Brain microvascular endothelial cell (primary cell): ENCODE measurements around the gene MYH7.
"Not testable (repeated sequence)": the region's sequence is repeated elsewhere in the genome, so short reads cannot be mapped to it uniquely, and the experiment has no call there.

Experiments
- DNase-seq: peaks from one replicate; pipeline ENCODE4 v3.0.0-alpha.2; 2020
- H3K27ac ChIP-seq: fragments of 250-450 bp; sonication (Bioruptor Pico); 2 replicates; pipeline ENCODE4 v1.5.1; 2020; ENCODE audit warnings: mild to moderate bottlenecking, moderate library complexity
- H3K27me3 ChIP-seq: fragments of 250-450 bp; sonication (Bioruptor Pico); replicated peaks from 2 replicates; pipeline ENCODE4 v1.5.1; 2020; ENCODE audit warnings: mild to moderate bottlenecking
- H3K36me3 ChIP-seq: fragments of 250-450 bp; sonication (Bioruptor Pico); replicated peaks from 2 replicates; pipeline ENCODE4 v1.5.1; 2020; ENCODE audit warnings: mild to moderate bottlenecking
- H3K4me3 ChIP-seq: 2 replicates; pipeline ENCODE4 v1.5.1; 2011; ENCODE audit warnings: low read depth, mild to moderate bottlenecking, control low read depth, low read length, moderate library complexity
- CTCF ChIP-seq: IDR thresholded peaks from 2 replicates; pipeline ENCODE4 v1.5.1; 2011; ENCODE audit warnings: low read depth, mild to moderate bottlenecking, moderate library complexity, low read length, control low read depth, inconsistent platforms; ENCODE audit errors: missing control alignments
- in situ Hi-C: cut with HindIII; loops from 2 replicates; pipeline ENCODE4 v1.10.0; 2017; ENCODE audit warnings: low sequenced_read_pairs, low pct_ligation_motif_present

MYH7 gene

GRCh38 chr14:23418021-23418420, 17.4 kb downstream of the MYH7 start:
- in situ Hi-C loops: no loop called here

GRCh38 chr14:23417269-23417668, 18.2 kb downstream of the MYH7 start:
- in situ Hi-C loops: not testable (repeated sequence)

More at GRCh38 chr14:23418021-23418420, 17.4 kb downstream of the MYH7 start:
- no peak for TF ChIP-seq CTCF
- no peak overlapping the region for H3K4me3 ChIP-seq
- H3K36me3 ChIP-seq: no peaks in the 10 kb centered on the region
- no peak for DNase-seq
- H3K27me3 ChIP-seq: no peaks in the 10 kb centered on the region
- no peak overlapping the region for H3K27ac ChIP-seq

GRCh38 chr14:23416801-23417200, 18.7 kb downstream of the MYH7 start:
- in situ Hi-C loops: no loop called here
- Histone ChIP-seq H3K36me3 (no peaks in the 10 kb centered on the region), H3K27me3 (no peaks in the 10 kb centered on the region), H3K4me3 (no peak overlapping the region), H3K27ac (no peak overlapping the region)
- TF ChIP-seq CTCF: no peak
- no peak for DNase-seq

More at GRCh38 chr14:23417269-23417668, 18.2 kb downstream of the MYH7 start:
- H3K27ac ChIP-seq, DNase-seq, H3K27me3 ChIP-seq, H3K4me3 ChIP-seq, H3K36me3 ChIP-seq: not testable (repeated sequence)

- in situ Hi-C loops: no loop called here
- Histone ChIP-seq H3K27me3 (no peaks in the 10 kb centered on the region), H3K36me3 (no peaks in the 10 kb centered on the region), H3K4me3 (no peak overlapping the region), H3K27ac (no peak overlapping the region)
- no peak for TF ChIP-seq CTCF
- no peak for DNase-seq
Observed at GRCh38 chr14:23415821-23416778, 19.4 kb downstream of the MYH7 start.

- Histone ChIP-seq H3K4me3 (no peak overlapping the region), H3K27me3 (no peaks in the 10 kb centered on the region), H3K36me3 (no peaks in the 10 kb centered on the region), H3K27ac (no peak overlapping the region)
- TF ChIP-seq CTCF: no peak
- in situ Hi-C loops: no loop called here
- DNase-seq: no peak
Observed at GRCh38 chr14:23414906-23415820, 20.3 kb downstream of the MYH7 start.

- in situ Hi-C loops: no loop called here
Observed at GRCh38 chr14:23414254-23414653, 21.2 kb downstream of the MYH7 start.

More at GRCh38 chr14:23414254-23414653, 21.2 kb downstream of the MYH7 start:
- TF ChIP-seq CTCF: no peak
- no peak for DNase-seq
- Histone ChIP-seq H3K36me3 (no peaks in the 10 kb centered on the region), H3K27me3 (no peaks in the 10 kb centered on the region), H3K4me3 (no peak overlapping the region), H3K27ac (no peak overlapping the region)
